ENCODE data around the gene CD8B. TPM values are rescaled to one million over a fixed set of nuclear protein-coding genes. Genes with fewer than 3 reads are reported as not detected.

CD8B gene
- total RNA-seq, 1 experiment from 2014 or later: 0.24 TPM

DNA sequence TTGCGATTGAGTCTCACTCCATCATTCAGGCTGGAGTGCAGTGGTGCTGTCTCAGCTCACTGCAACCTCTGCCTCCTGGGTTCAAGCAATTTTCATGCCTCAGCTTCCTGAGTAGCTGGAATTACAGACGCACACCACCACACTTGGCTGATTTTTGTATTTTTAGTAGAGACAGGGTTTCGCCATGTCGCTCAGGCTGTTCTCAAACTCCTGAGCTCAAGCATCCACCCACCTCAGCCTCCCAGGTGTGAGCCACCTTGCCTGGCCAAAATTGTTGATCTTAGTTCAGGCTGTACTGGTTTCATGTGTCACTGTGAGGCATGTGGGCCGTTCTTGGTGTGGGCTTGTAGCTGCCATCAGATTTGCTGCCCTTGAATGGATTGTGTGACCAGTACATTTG, 89.1 kb downstream of the CD8B start:
- no peaks in the 10 kb centered on the region for H3K9me3 ChIP-seq (ENCODE audit: control insufficient read depth, low read depth, low read length)
- H3K56ac ChIP-seq (ENCODE audit: insufficient read length, low read depth, low read length): no peak overlapping the region
- H3K4me3 Mint-ChIP-seq: no peak overlapping the region
- no peak overlapping the region for H2BK5ac ChIP-seq (ENCODE audit: insufficient read length, low read length)
- peaks cover 2% of the 10 kb centered on the region for H3K23me2 ChIP-seq (ENCODE audit: insufficient read length, low read depth, low read length, poor library complexity, severe bottlenecking)
- DNase-seq: no peak
- no peaks in the 10 kb centered on the region for H3K79me2 ChIP-seq (ENCODE audit: insufficient read depth, low read length)
- H3K27ac Mint-ChIP-seq: peak overlapping the region in 1 of 3 experiments; percentile 3; a peak in 1 of 7 replicates
- no peak overlapping the region for H3K23ac ChIP-seq (ENCODE audit: insufficient read length, low read depth, low read length)
- H3K4me1 Mint-ChIP-seq: peaks cover 5 to 21% of the 10 kb centered on the region in 2 experiments; a peak in 3 of 4 replicates
- no peak overlapping the region for H2AK5ac ChIP-seq (ENCODE audit: insufficient read length, low read length)
- H3K27me3 ChIP-seq (ENCODE audit: insufficient read depth, low read length): no peaks in the 10 kb centered on the region
- no peak overlapping the region for H3T11ph ChIP-seq (ENCODE audit: low read length)
- H3K4me2 ChIP-seq (ENCODE audit: insufficient read depth, insufficient read length, low read length): no peak overlapping the region
- H2AFZ ChIP-seq (ENCODE audit: low read length): no peak overlapping the region
- TF ChIP-seq, protein P1, sequence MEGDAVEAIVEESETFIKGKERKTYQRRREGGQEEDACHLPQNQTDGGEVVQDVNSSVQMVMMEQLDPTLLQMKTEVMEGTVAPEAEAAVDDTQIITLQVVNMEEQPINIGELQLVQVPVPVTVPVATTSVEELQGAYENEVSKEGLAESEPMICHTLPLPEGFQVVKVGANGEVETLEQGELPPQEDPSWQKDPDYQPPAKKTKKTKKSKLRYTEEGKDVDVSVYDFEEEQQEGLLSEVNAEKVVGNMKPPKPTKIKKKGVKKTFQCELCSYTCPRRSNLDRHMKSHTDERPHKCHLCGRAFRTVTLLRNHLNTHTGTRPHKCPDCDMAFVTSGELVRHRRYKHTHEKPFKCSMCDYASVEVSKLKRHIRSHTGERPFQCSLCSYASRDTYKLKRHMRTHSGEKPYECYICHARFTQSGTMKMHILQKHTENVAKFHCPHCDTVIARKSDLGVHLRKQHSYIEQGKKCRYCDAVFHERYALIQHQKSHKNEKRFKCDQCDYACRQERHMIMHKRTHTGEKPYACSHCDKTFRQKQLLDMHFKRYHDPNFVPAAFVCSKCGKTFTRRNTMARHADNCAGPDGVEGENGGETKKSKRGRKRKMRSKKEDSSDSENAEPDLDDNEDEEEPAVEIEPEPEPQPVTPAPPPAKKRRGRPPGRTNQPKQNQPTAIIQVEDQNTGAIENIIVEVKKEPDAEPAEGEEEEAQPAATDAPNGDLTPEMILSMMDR (conservative IDR thresholded peaks at IDR 0.05): no peak
- H3K18ac ChIP-seq (ENCODE audit: insufficient read length, low read depth, low read length): no peak overlapping the region
- no peak overlapping the region for H4K5ac ChIP-seq (ENCODE audit: insufficient read length, low read depth, low read length)
- peaks cover 14 to 66% (median 54%) of the 10 kb centered on the region in 3 experiments for H3K36me3 Mint-ChIP-seq (ENCODE audit: insufficient read depth in 1 of 3, low read depth in 3 of 3)
- H3K79me1 ChIP-seq (ENCODE audit: insufficient read depth, low read depth, low read length, poor library complexity, severe bottlenecking): peaks cover 3% of the 10 kb centered on the region
- H2BK20ac ChIP-seq (ENCODE audit: low read depth, low read length, poor library complexity, severe bottlenecking): no peak overlapping the region
- H3K27me3 Mint-ChIP-seq (ENCODE audit: low read depth): no peaks in the 10 kb centered on the region
- no peak overlapping the region for H3K27ac ChIP-seq (ENCODE audit: insufficient read length, low read depth, low read length)
- H3K9me3 Mint-ChIP-seq: no peaks in the 10 kb centered on the region
- no peak overlapping the region for H2BK120ac ChIP-seq (ENCODE audit: low read depth, low read length, poor library complexity, severe bottlenecking)
- H2BK15ac ChIP-seq (ENCODE audit: low read depth, low read length): no peak overlapping the region
- H3K14ac ChIP-seq (ENCODE audit: insufficient read depth, low read length): no peak overlapping the region
- H4K20me1 ChIP-seq (ENCODE audit: control insufficient read depth, insufficient read depth, insufficient read length): no peaks in the 10 kb centered on the region
- no peaks in the 10 kb centered on the region for H3K4me1 ChIP-seq (ENCODE audit: insufficient read depth, low read length)
- H3K9ac ChIP-seq (ENCODE audit: extremely low read depth, insufficient read length, low read length): no peak overlapping the region
- no CpG with 5 or more reads among the region's 5 CpGs for WGBS (ENCODE audit: extremely low coverage, insufficient read length, low lambda C conversion rate)
- no peak overlapping the region for H4K8ac ChIP-seq (replicated peaks; ENCODE audit: insufficient read length, low read depth, low read length)
- no peak overlapping the region for H2BK12ac ChIP-seq (ENCODE audit: insufficient read length, low read depth, low read length)
- no peak overlapping the region for H4K91ac ChIP-seq (ENCODE audit: insufficient read length, low read depth, low read length)
- no peak overlapping the region for H3K4ac ChIP-seq (ENCODE audit: low read depth, low read length)
